IPS-NIHi7 (cell line): ENCODE measurements around the gene GRM2.

ENCODE experiments used
- DNase-seq: peaks from one replicate; pipeline ENCODE4 v3.0.0; 2012; ENCODE audit warnings: mixed read lengths; ENCODE audit errors: extremely low spot score

The GRM2 gene

DNA sequence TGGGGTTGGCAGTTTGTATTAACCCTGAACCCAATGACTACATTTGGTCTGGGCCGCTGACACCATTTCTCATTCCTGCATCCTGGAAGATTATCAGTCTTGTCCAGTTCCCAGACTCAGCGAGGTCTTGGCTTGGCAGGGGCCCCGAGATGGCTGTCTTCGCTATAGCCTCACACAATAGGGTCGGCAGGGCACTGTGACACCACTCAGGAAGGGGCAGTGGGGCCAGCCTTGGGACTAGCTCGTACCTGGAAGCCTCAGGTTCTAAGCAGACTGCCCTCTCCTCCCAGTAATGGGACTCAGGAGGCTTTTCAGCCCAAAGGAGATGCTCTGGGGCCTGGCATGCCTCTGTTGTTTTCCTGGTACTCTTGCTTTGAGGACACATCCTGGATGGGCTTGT lies 26.7 kb upstream of the GRM2 start:
- DNase-seq, result no peak

DNA sequence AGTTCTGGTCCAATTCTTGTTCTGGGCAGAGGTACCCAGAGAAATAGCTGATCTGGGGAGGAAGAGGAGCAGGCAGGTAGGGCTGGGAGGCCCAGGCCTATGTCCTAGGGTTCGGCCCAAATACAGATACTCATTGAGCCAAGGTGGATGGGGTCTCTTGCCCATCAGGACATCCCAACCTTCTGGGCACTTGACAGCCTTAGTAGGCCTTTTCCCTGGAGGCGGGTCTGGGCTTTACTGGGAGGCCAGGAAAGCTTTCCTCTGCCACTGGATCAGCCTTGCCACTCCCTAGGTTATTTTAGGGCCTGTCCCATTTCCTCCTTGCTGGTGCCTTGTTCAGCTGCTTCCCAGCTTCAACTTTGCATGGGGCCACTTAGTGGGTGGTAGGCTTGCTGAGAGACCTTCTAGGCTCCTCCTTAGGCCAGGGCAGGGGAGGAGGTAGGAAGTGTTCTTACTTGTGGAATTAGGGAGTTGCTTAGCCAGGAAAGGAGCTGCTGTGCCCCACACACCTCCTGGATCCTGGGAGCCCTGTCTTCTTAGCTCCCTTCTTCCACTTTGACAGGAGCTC lies 26.1 kb upstream of the GRM2 start:
- DNase-seq, result no peak

DNA sequence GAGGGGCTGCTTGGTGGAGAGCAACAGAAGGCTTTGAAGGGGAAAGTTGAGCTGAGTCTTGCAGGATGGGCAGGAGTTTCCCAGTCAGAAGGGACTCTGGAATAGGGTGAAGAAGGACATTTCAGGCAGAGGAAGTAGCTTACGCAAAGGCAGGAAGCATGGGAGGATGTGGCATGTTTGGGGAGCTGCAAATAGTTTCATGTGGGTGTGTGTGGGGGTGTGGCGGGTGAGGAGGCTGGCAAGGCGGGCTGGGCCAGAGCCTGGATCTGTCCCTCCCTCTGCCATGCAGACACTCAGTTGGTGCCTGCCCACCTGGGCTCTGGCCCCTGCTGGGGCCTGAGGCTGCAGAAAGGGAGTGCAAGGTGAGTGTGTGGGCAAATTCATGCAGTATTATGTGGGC lies 25.4 kb upstream of the GRM2 start:
- DNase-seq, result no peak

DNA sequence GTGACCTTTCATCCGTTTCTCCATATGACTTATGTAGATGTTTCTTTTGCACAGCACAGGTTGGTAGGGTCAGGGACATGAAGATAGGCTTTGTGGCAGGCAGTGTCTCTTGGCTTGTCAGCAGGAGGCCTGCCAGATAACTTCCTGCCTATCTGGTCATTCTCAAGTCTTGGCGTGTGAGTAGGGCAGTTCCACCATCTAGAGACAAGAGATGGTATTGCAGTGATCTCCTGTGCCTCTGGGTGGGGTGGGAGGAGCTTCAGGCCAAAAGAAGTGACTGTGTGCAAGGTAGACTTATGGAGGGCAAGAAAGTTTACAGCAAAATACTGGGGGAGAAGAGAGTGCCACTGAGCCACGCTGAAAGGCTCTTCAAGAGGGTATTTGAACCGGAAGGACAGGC lies 24.8 kb upstream of the GRM2 start:
- peak; percentile 93 for DNase-seq

DNA sequence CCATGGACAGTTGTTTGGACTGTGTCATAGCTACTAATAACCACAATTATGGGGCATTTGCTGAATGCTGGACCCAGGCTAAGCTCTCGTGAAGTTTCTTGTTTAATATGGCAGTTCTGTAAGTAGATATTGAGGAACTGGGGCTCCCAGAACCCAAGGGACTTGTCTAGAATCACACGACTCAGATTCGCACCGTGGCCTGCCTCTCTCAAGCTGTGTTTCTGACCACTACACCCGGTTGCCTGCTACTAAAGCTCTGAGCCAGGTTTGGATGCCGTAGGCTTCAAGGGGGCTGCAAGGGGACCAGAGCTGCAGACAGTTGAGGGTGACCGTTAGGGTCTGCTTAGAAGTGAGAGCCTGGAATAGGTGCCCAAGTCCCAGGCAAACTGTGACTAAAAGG lies 24.3 kb upstream of the GRM2 start:
- DNase-seq, result no peak

DNA sequence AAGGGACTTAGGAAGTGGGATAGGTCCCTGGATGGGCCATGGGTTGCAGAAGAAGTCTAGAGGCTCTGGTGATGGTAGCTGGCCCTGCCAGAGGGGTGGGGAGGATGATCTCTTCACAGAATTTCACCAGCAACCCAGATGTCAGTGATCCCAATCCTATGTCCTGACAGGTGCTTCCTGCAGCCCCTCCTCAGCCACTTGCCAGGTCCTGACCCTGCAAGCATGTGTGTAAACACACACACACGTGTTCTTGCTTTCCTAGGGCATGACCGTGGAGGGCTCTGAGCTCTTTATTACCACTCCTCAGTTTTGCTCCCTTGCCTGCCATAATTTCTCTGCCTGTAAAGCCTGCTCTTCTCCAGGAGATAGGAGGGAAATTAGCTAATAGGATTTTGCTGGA lies 23.3 kb upstream of the GRM2 start:
- no peak for DNase-seq

DNA sequence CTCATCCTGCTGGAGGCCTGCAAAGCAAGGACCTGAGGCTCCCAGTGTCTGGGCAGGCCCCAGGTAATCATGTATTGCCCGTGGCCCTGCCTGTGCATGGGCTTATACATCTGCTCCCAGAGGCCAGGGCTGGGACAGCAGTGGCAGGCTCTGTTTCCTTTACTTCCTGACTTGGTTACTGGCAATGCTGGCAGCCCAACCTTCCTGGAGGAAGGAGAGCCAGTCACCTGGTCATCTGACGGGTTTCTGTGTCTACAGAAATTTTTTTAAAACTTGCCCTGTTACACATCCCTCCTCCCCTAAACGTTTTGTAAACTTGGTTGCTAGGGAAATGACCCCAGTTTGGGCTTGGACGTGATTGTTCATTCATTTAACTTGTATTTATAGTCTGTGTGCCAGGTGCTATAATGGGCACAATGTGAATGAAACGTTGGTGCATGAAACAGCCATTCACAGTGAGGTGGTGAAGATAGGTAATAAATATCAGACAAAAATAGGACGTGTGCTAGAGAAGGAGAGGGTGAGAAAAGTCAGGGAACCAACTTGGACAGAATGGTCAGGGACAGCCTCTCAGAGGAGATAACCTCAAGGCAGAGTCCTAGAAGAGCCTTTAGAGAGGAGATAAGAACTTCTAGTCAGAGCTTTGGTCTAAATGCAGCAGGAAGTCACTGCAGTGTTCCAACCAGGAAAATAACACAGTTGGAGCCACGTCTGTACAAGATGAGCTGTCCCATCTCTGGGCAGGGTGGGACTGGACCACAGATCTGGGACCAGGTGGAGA lies 21.7 kb upstream of the GRM2 start:
- DNase-seq, result no peak

DNA sequence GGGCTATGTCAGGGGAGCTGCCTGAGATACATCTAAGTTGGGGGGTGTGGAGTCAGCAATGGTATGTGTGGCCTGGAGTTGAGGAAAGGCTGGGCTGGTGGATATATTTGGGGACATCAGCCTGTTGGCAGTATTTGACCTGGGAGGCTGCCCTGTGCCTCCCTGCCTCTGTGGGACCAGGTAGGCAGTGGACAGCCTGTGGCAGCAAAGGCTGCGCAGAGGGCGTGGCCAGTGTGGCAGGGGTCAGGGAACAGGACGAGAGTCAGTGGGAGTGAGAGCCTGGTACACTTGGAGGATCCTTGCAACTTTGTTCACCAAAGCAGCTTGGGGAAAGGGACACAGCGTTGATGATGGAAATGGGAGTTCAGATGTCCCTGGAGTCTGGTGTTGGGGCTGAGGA lies 20.8 kb upstream of the GRM2 start:
- DNase-seq, result no peak

DNA sequence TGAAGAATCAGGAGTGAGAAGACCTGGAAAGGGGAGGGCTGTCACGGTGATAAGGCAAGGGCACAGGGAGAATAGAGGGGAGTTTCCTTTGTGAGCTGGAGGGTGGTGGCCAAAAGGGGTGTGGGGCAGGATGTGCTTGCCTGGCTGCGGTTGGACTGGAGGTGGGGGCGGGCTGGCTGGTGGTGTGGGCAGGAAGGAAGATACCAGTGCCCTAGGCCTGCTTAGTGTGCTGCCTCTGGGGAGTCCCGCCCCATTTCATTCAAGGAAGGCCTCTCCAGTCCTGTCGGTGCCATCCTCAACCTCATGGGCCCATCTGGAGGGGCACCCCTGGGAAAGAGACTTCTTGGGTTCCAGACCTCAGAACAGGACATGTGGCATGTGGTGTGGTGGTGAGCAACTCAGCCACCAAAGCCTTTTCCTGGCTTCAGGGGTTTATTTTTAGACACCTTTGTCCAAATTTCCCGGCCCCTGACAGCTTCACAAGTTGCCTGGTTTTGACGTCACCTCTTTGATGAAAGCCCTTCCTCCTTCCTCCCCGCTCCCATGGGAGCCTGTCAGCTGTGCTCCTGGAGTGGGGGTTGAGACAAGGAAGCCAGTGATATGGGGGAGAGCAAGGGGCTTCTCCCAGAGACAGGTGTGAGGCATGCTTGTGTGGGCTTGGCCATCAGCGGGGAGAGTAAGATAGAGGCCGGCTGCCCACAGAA lies 20.2 kb upstream of the GRM2 start:
- DNase-seq, result no peak

DNA sequence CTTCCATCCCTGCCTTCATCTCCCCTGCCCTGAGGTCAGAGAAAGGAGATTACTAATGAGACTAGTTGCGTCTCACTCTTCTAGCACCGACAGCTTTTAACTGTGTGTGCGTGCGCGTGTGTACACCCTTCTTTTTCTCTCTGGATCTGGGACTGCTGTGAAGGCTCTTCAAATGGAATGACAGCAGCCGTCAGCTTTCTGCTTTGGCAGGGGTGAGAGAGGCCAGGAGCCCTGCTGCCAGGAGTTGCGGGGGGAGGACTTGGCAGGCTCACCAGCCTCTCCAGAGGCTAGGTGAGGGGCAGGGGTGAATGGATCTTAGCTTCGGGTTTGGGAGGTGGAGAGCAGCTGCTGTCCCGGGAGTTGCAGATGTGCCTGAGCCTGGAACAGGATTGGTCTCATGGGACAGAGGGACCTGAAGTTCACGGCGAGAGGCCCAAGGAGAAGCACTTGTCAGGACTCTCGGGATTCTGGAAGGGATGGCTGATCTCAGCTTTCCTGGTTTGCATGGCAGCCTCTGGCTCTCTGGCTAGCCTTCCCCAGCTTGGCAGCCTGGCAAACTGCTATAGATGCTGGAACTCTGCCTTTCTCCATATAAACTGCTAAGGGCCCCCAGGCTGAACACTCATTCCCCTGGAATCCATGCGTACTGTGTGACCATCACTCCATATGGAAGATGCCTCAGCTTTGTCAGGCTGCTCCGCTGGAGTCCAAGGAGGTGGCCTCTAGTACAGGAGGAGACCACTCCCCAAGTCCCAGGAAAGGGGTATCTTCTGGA lies 19.2 kb upstream of the GRM2 start:
- DNase-seq, result no peak

DNA sequence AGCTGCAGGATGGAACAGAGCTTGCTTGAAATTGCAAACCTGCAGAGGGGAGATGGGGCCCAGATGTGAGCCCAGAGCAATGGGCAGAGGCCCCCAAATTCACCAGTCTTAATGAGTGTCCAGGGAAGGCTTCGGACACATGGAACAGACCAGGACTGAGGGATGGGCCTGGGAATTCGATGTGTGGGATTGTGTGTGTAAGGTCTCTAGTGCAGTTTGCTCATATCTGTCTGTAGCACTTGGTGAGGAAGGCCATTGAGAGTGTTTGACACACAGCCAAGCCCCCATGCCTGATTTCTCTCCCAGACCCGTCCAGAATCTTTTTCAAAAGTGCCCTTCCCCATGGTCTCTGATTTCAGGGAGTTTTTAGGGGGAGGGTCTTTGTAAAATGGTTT lies 18.7 kb upstream of the GRM2 start:
- no peak for DNase-seq

DNA sequence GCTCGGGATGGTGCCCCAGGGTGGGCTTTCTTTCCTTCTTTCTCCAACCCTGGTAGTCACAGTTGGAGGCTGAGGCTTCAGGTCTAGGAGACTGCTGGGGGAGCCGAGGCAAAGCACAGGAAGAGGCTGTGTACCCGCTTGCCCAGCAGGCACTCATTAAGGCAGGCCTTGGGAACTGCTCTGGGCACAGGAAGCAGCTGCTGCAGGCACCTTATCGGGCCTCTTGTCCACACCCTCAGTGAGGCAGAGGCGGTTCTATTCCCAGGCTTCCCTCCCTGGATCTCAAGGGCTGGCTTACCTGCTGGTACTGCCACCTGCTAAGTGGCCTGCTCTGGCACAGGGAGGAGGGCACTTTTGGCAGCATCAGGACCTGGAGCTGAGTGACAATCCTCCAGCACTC lies 15.8 kb upstream of the GRM2 start:
- no peak for DNase-seq

DNA sequence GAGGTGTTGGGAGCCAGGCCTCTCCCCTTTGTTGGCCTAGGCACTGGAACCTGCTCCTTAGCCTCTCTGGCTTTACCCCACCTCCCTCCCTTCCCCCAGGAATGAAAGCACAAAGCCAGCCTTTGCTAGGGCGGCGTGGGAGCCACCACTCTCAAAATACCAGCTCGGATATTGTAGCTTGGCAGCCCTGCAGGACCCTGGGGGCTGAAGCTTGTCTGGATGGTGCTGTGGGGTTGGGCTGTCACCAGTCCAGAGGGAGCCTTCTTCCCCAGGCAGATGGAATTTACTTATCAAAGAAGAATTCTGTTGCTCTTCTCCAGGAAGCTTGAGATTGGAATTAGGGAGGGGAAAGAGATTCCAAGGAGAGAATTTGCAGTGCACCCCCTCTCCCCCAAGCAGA lies 14.9 kb upstream of the GRM2 start:
- no peak for DNase-seq

DNA sequence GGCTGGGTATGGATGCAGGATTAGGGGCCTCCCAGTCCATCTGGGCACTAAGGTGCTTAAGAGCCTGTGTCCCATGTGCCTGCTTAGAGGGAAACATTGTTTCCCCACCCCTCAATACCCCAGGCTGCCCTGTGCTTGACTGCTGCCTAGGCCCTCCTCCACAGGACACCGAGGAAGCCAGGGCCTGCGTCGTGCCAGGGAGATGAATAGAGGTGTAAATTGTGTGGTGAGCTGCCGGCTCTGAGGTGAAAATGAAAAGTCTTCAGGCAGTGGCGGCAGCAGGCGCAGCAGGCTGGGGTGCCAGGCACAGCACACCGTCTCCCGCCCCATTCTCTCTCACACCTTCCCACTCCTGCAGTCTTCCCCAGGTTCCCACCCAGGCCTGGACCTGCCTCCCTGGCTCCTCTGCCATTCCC lies 13.9 kb upstream of the GRM2 start:
- DNase-seq, result no peak

DNA sequence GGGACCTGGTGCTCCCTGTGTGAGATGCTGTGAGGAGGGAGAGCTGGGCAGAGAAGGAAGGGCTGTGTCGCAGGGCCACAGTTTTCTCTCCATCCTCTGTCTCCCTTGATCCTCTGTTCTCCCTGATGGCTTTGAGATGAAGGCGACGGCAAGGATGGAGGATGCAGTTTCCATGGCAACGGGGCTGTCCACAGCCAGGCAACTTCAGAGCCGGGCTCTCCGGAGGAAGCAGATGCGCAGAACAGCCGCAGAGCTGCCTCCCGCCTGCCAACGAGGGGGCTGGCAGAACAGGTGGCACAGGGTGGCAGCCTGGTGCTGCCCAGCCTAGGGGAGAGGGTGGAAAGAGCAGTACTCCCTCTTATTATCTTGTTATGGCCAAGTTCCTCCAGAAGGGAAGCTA lies 9.9 kb upstream of the GRM2 start:
- no peak for DNase-seq

DNA sequence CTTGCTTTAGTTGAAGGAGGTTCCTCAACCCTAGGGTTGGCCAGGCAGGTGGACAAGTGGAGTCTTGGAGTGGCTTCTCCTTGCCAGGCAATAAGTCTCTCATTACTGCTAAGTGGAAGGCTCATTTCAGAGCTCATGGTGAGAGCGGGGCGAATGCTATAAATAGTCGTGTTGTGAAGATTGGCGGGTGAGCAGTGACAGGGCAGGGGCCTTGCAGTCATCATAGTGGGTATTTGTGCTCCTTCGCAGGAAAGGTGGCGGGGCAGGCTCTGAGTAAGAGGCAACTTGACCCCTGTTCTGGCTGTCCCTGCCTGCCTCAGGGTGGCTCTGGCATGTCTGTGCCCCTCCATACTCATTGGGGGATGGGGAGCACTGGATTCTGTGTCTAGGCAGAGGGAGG lies 8.7 kb upstream of the GRM2 start:
- DNase-seq, result no peak

DNA sequence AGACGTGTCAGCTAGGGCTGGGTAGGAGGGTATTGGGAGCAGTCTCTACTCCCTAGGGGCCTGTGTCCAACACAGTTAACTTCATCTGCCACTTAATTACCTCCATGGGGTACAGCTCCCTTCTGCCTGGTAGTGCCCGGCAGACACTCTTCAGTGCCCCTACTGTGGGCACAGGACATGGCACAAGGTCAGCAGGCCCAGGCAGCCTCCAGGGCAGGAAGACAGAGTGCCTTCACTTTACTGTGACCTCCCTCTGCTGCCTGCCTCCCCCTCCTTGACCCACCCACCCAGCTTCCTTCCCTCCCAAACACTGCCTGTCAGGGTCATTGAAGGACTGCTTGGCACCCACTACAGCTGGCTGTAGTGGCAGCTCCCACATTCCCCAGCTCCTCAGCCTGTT lies 6.5 kb upstream of the GRM2 start:
- DNase-seq, result no peak

DNA sequence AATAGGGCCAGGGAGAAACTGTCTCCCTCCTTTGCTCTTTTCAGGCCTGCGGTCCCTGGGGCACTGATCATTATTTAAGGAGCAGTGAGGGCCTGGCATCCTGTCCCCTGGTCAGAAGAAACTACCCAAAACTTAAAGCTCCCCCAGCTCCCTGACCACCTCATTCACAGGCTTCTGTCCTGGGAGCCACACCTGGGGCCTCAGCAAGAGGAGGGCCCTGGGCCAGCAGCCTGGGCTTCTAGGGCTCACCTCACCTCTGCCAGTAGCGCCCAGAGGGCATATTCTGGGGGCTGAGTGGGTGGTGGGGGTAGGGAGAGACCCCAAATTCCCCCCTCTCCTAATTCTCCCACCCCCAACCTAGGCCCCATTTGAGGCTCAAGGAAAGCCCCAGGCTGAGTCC lies 4.7 kb upstream of the GRM2 start:
- no peak for DNase-seq

DNA sequence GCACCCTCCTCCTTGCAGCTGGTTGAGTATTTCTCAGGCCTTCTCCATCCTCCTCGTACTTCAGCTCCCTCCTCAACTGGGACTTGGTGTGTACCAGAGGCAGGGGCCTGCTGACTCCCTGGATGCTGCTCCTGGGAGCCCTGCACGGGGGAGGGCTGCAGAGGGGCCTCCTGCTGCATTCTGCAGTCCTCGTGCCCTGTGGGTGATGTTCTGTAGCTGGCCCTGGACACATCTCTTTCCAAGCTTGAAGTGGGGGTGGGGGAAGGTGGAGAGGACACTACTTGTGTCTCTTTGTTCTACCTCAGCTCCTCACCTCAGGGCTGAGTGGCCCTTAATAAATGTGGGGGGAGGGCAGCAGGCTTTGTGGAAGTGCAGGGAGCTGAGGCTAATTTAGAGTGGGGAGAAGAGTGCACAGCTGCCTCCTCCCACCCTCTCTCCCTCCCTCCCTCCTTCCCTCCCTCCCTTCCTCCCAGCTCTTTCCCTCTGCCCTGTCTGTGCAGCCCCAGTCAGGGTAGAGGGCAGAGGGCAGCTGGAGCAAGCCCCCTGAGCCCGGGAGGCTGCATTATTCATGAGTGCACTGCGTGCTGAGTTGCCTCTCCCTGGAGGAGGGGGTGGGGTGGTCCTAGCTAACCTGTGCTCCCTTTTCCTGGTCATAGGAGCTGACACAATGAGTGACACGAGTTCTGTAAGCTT lies 3.7 kb upstream of the GRM2 start:
- no peak for DNase-seq

DNA sequence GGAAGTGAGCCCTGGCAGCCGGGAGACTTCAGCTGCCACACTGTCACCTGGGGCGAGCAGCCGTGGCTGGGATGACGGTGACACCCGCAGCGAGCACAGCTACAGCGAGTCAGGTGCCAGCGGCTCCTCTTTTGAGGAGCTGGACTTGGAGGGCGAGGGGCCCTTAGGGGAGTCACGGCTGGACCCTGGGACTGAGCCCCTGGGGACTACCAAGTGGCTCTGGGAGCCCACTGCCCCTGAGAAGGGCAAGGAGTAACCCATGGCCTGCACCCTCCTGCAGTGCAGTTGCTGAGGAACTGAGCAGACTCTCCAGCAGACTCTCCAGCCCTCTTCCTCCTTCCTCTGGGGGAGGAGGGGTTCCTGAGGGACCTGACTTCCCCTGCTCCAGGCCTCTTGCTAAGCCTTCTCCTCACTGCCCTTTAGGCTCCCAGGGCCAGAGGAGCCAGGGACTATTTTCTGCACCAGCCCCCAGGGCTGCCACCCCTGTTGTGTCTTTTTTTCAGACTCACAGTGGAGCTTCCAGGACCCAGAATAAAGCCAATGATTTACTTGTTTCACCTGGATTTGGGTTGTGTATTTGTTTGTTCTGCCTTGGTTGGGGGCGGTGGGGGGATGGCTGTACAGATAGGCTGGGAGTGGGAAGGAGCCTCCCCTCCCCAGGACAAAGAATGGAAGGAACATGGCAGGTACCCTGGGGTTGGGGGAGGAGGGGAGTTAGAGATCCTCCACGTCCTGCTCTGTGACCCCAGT lies 2.9 kb upstream of the GRM2 start:
- no peak for DNase-seq

DNA sequence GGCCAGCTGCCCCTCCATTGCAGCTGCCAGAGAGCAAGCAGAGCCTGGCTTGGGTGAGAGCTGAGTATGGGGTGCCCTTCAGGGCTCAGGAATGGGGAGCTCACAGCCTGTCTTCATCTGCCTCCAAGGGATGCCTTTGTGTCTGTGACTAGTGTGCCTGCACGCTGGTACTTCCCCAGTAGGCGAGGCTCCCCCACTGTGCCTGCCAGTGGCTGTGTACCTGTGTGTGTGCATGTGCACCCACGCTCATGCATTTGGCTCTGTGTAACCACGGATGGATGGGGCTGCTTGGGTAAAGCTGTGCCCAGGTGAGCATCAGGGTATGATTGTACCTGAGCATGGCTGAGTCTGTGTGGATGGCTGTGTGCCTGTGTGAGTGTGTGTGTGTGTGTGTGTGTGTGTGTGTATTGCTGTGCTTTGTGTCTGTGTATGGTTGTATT lies 2.3 kb upstream of the GRM2 start:
- no peak for DNase-seq
